A673 (cell line): ENCODE measurements around the gene TRIM29.

Source experiments
- CTCF ChIP-seq: fragments of 300-800, 200-600 bp; sonication (generic); conservative IDR thresholded peaks from 2 replicates; pipeline ENCODE4 v1.5.1; 2017; ENCODE audit warnings: low read depth, mild to moderate bottlenecking, antibody characterized with exemption, low read length, moderate library complexity, mixed read lengths
- EZH2 ChIP-seq: fragments of 200-600 bp; sonication (generic); IDR thresholded peaks from 2 replicates; pipeline ENCODE4 v1.6.1; 2017; ENCODE audit warnings: borderline replicate concordance, low read depth, mild to moderate bottlenecking, mixed read lengths, antibody characterized with exemption, low read length; ENCODE audit not compliant: poor library complexity, severe bottlenecking

- TF ChIP-seq CTCF (no peak), EZH2 (no peak)
Measured at GRCh38 chr11:120095516-120095915, 42.4 kb downstream of the TRIM29 start.
